PC-9 (cell line): ENCODE data around the gene RBFOX2. TPM values are rescaled to one million over a fixed set of nuclear protein-coding genes. Genes with fewer than 3 reads are reported as not detected.

Experiments
- BruUV-seq: library from RNA; stranded (reverse); fragments of 400-500 nt; replicated peaks from 2 replicates; lab custom pipeline; 2021; lab: Mats Ljungman, UMichigan
- CTCF ChIA-PET: fragments of 300-600 bp; sonication (Branson Sonifier 250); formaldehyde crosslinking; loops from one replicate; lab custom pipeline; 2022; ENCODE audit warnings: antibody characterized with exemption; lab: Charles Lee
- POLR2A ChIA-PET: fragments of 300-600 bp; sonication (Branson Sonifier 250); formaldehyde crosslinking; loops from one replicate; lab custom pipeline; 2022; ENCODE audit warnings: antibody characterized with exemption; ENCODE audit not compliant: unreplicated experiment; lab: Charles Lee
- DNase-seq, 2 experiments: peaks; one replicate each; pipeline versions ENCODE4 v3.0.0 to v3.0.0-alpha.2; 2015 to 2022; ENCODE audit warnings: mixed read lengths in 1 of 2
- H2AFZ ChIP-seq: fragments of 200-600 bp; sonication (generic); 2 replicates; pipeline ENCODE4 v1.8.1; 2017; ENCODE audit warnings: antibody characterized with exemption
- H3F3A ChIP-seq: fragments of 200-600 bp; sonication (generic); 2 replicates; pipeline ENCODE4 v1.8.1; 2017; ENCODE audit warnings: antibody characterized with exemption, mild to moderate bottlenecking, low read depth; ENCODE audit not compliant: insufficient read depth
- H3K27ac ChIP-seq: fragments of 200-600 bp; sonication (generic); 2 replicates; pipeline ENCODE4 v1.6.1; 2016; ENCODE audit warnings: mixed run types
- H3K27me3 ChIP-seq: fragments of 200-600 bp; sonication (generic); 2 replicates; pipeline ENCODE4 v1.6.1; 2016; ENCODE audit warnings: low read depth, mixed run types; ENCODE audit not compliant: insufficient read depth
- H3K36me3 ChIP-seq: fragments of 200-600 bp; sonication (generic); 2 replicates; pipeline ENCODE4 v1.6.1; 2016; ENCODE audit warnings: low read depth, mixed run types
- H3K4me1 ChIP-seq: fragments of 200-600 bp; sonication (generic); replicated peaks from 2 replicates; pipeline ENCODE4 v1.6.1; 2016; ENCODE audit warnings: mixed run types; ENCODE audit not compliant: insufficient read depth
- H3K4me2 ChIP-seq: fragments of 200-600 bp; sonication (generic); 2 replicates; pipeline ENCODE4 v1.6.1; 2017; ENCODE audit warnings: mixed run types
- H3K4me3 ChIP-seq: fragments of 200-600 bp; sonication (generic); 2 replicates; pipeline ENCODE4 v1.6.1; 2016; ENCODE audit warnings: mixed run types
- H3K79me2 ChIP-seq: fragments of 200-600 bp; sonication (generic); 2 replicates; pipeline ENCODE4 v1.6.1; 2017; ENCODE audit warnings: low read depth, mixed run types
- H3K9me2 ChIP-seq: fragments of 200-600 bp; sonication (generic); 2 replicates; pipeline ENCODE4 v1.8.1; 2017; ENCODE audit warnings: mild to moderate bottlenecking; ENCODE audit not compliant: insufficient read depth
- H3K9me3 ChIP-seq: fragments of 200-600 bp; sonication (generic); 2 replicates; pipeline ENCODE4 v1.8.1; 2016; ENCODE audit warnings: low read depth; ENCODE audit not compliant: insufficient read depth
- H4K20me1 ChIP-seq: fragments of 200-600 bp; sonication (generic); 2 replicates; pipeline ENCODE4 v1.8.1; 2017; ENCODE audit not compliant: insufficient read depth
- EZH2 ChIP-seq: fragments of 200-600 bp; sonication (generic); IDR thresholded peaks from 2 replicates; pipeline ENCODE4 v1.8.0; 2017; ENCODE audit warnings: antibody characterized with exemption, low read depth
- intact Hi-C: fragments of 100-400 bp; cut with micrococcal nuclease; formaldehyde crosslinking; loops from one replicate; pipeline ENCODE4 v1.10.0; 2022; ENCODE audit not compliant: unreplicated experiment
- total RNA-seq: library from RNA; stranded (reverse); gene quantifications from 2 replicates; pipeline ENCODE4 v1.2.3, GENCODE V29; 2021
- TF ChIP-seq, protein P1 (sequence below): fragments of 200-600 bp; sonication (generic); conservative IDR thresholded peaks from 2 replicates; pipeline ENCODE4 v1.6.1; 2017; ENCODE audit warnings: mixed run types, antibody characterized with exemption, mild to moderate bottlenecking, moderate library complexity

The RBFOX2 gene
- total RNA-seq, 1 experiment from 2014 or later: 109 TPM

DNA sequence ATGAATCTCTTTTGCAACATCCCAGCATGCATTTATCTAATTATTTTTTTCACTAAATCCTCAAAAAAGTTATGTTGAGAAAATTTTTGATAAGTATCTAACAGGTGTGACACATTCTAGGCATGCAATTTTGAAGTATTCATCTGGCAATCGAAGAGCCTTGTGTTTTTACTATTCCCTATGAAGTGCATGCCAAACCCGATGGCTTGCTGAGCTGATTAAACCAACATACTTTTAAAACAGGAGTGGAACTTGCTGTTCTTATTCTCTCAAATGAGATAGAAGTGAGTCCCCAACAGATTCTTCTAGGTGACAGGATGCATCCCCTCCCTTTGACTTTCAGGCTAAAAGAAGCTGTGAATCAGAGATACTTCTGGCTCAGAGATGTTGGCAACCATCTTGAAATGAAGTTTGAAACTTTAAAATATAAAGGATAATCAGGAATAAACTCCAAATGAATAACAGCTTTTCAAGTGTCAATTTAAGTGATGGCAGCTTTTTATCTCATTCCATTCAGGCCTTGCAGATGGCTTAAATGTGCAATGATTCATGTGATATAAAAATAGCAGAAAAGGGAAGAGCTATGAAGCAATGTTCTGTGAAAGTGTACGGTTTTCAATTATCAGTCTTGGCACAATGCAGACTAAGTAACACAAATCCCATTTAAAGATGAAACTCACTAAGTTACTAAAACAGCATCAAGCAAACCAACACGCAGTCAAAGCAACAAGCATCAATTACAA, 243.3 kb downstream of the RBFOX2 start:
- H3K27me3 ChIP-seq: no peaks in the 10 kb centered on the region
- no peaks in the 10 kb centered on the region for H3K9me2 ChIP-seq
- no peak for TF ChIP-seq EZH2
- TF ChIP-seq, protein P1, sequence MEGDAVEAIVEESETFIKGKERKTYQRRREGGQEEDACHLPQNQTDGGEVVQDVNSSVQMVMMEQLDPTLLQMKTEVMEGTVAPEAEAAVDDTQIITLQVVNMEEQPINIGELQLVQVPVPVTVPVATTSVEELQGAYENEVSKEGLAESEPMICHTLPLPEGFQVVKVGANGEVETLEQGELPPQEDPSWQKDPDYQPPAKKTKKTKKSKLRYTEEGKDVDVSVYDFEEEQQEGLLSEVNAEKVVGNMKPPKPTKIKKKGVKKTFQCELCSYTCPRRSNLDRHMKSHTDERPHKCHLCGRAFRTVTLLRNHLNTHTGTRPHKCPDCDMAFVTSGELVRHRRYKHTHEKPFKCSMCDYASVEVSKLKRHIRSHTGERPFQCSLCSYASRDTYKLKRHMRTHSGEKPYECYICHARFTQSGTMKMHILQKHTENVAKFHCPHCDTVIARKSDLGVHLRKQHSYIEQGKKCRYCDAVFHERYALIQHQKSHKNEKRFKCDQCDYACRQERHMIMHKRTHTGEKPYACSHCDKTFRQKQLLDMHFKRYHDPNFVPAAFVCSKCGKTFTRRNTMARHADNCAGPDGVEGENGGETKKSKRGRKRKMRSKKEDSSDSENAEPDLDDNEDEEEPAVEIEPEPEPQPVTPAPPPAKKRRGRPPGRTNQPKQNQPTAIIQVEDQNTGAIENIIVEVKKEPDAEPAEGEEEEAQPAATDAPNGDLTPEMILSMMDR: no peak
- H3K4me3 ChIP-seq: no peak overlapping the region
- POLR2A ChIA-PET: interaction anchor here (0.6 kb wide), 1 partner anchor 55 kb away, joined by 7 read pairs; no protein-coding TSS in a partner anchor
- no peak for DNase-seq
- 0 out of 2 replicates have a peak overlapping the region, but pooled peaks have one; percentile 1 for H3K4me2 ChIP-seq
- H3F3A ChIP-seq: peaks cover 41% of the 10 kb centered on the region
- H3K79me2 ChIP-seq: peaks cover 84% of the 10 kb centered on the region
- H3K4me1 ChIP-seq: peaks cover 34% of the 10 kb centered on the region
- intact Hi-C loops: loop anchor here (2.0 to 10.0 kb wide), 2 partner anchors 51 to 431 kb away; no protein-coding TSS in a partner anchor
- no TSS peak for BruUV-seq
- no peaks in the 10 kb centered on the region for H4K20me1 ChIP-seq
- no peaks in the 10 kb centered on the region for H3K9me3 ChIP-seq
- H3K27ac ChIP-seq: peak overlapping the region; percentile 94
- CTCF ChIA-PET: interaction anchor here (0.5 kb wide), 1 partner anchor 175 kb away, joined by 3 read pairs; no protein-coding TSS in a partner anchor
- H2AFZ ChIP-seq: no peak overlapping the region
- 0 out of 2 replicates have a peak, but pooled peaks cover 17% of the 10 kb centered on the region for H3K36me3 ChIP-seq

DNA sequence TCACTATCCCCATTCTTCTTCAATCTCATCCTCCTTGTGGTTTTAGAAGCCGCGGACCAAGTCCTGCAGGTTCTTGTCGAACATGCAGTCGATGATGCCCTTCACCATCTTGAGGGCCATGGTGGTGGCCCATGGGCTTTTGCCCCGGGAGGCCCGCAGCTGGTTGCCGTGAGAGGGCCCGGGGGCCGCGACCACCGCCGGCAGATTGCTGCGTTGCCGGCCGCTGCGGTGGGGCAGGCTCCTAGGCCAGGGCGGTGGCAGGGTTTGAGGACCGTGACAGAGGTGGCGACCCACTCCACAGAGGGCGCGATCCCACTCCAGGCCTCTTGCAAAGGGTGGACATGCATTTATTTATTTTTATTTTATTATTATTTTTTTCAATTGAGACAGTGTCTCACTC, 244.0 kb downstream of the RBFOX2 start:
- no peak for DNase-seq

More for the DNA sequence above, 244.0 kb downstream of the RBFOX2 start:
- TSS peak; percentile 89 for BruUV-seq
- Histone ChIP-seq H3K4me2 (peak overlapping the region; percentile 62), H3K9me2 (no peaks in the 10 kb centered on the region), H4K20me1 (no peaks in the 10 kb centered on the region), H3K4me3 (no peak overlapping the region), H3F3A (peaks cover 47% of the 10 kb centered on the region), H3K4me1 (peaks cover 34% of the 10 kb centered on the region), H3K27me3 (no peaks in the 10 kb centered on the region), H3K36me3 (0 out of 2 replicates have a peak, but pooled peaks cover 17% of the 10 kb centered on the region), H3K27ac (peak overlapping the region; percentile 94), H3K9me3 (no peaks in the 10 kb centered on the region), H2AFZ (no peak overlapping the region), H3K79me2 (peaks cover 85% of the 10 kb centered on the region)
- CTCF ChIA-PET: interaction anchor here (1.0 kb wide), 1 partner anchor 11 kb away, joined by 8 read pairs; no protein-coding TSS in a partner anchor
- TF ChIP-seq, protein P1: no peak
- no peak for TF ChIP-seq EZH2
- POLR2A ChIA-PET: no interaction called here
- intact Hi-C loops: loop anchor here (1.0 to 10.0 kb wide), 5 partner anchors 52 to 430 kb away; no protein-coding TSS in a partner anchor
